WTC11 (cell line): Measurements from ENCODE around the gene KDM6B. TPM values are rescaled to one million over a fixed set of nuclear protein-coding genes. Genes with fewer than 3 reads are reported as not detected.
A peak's percentile ranks its signal among the peaks of the same experiment; 100 is the strongest.

Experiments
- ATAC-seq: fragments of 200-7000 bp; cut with Tn5 transposase; 2 replicates; pipeline ENCODE4 v1.10.0; 2021; ENCODE audit warnings: mild to moderate bottlenecking, moderate library complexity
- CTCF ChIA-PET: fragments of 300-600 bp; sonication (Branson Sonifier 250); formaldehyde crosslinking; loops from one replicate; lab custom pipeline; 2021; ENCODE audit warnings: antibody characterized with exemption; lab: Charles Lee
- POLR2A ChIA-PET: fragments of 350-600 bp; sonication (Branson Sonifier 250); formaldehyde crosslinking; loops from one replicate; lab custom pipeline; 2021; ENCODE audit warnings: antibody characterized with exemption; lab: Charles Lee
- DNase-seq: peaks from one replicate; pipeline ENCODE4 v3.0.0; 2021; ENCODE audit warnings: low spot score
- H3K27ac Mint-ChIP-seq: 2 replicates; pipeline ENCODE4 v1.8.0; 2021; ENCODE audit warnings: mixed read lengths
- H3K27me3 Mint-ChIP-seq: 2 replicates; pipeline ENCODE4 v1.8.0; 2021; ENCODE audit warnings: low read depth, mild to moderate bottlenecking, moderate library complexity, mixed read lengths
- H3K36me3 Mint-ChIP-seq: 2 replicates; pipeline ENCODE4 v1.8.0; 2021; ENCODE audit warnings: mixed read lengths
- H3K4me1 Mint-ChIP-seq: 2 replicates; pipeline ENCODE4 v1.8.0; 2022; ENCODE audit warnings: mixed read lengths
- H3K4me3 Mint-ChIP-seq: 2 replicates; pipeline ENCODE4 v1.8.0; 2021; ENCODE audit warnings: mild to moderate bottlenecking, moderate library complexity, mixed read lengths
- H3K9me3 Mint-ChIP-seq: 2 replicates; pipeline ENCODE4 v1.8.0; 2021; ENCODE audit warnings: mixed read lengths
- ARID4B ChIP-seq: sonication (generic); formaldehyde crosslinking; IDR thresholded peaks from 2 replicates; pipeline ENCODE4 v1.8.0; 2023; ENCODE audit warnings: missing genetic modification reagents, mild to moderate bottlenecking, borderline replicate concordance
- EMX1 ChIP-seq: fragments of 250-450 bp; sonication (Bioruptor Pico); IDR thresholded peaks from 2 replicates; pipeline ENCODE4 v1.8.0; 2021; ENCODE audit warnings: mild to moderate bottlenecking
- FOXK1 ChIP-seq: sonication (generic); formaldehyde crosslinking; IDR thresholded peaks from 2 replicates; pipeline ENCODE4 v1.8.0; 2022; ENCODE audit warnings: mild to moderate bottlenecking, moderate library complexity, missing genetic modification reagents
- GABPB1 ChIP-seq: sonication (generic); formaldehyde crosslinking; IDR thresholded peaks from 2 replicates; pipeline ENCODE4 v1.8.1; 2023; ENCODE audit warnings: mild to moderate bottlenecking, missing genetic modification reagents
- NFATC4 ChIP-seq: fragments of 250-450 bp; sonication (Bioruptor Pico); IDR thresholded peaks from 2 replicates; pipeline ENCODE4 v1.9.0; 2021; ENCODE audit warnings: mild to moderate bottlenecking
- NR1H2 ChIP-seq: sonication (generic); formaldehyde crosslinking; IDR thresholded peaks from 2 replicates; pipeline ENCODE4 v1.9.0; 2021; ENCODE audit warnings: mild to moderate bottlenecking, moderate library complexity, missing genetic modification reagents
- OVOL2 ChIP-seq: fragments of 250-450 bp; sonication (Bioruptor Pico); IDR thresholded peaks from 2 replicates; pipeline ENCODE4 v1.9.0; 2021; ENCODE audit warnings: mild to moderate bottlenecking, borderline replicate concordance
- PRDM15 ChIP-seq: sonication (generic); formaldehyde crosslinking; IDR thresholded peaks from 2 replicates; pipeline ENCODE4 v1.8.0; 2022; ENCODE audit warnings: missing genetic modification reagents
- SMAD3 ChIP-seq: sonication (generic); formaldehyde crosslinking; IDR thresholded peaks from 2 replicates; pipeline ENCODE4 v1.8.0; 2022; ENCODE audit warnings: missing genetic modification reagents, mild to moderate bottlenecking, borderline replicate concordance
- ZNF138 ChIP-seq: sonication (generic); formaldehyde crosslinking; conservative IDR thresholded peaks from 2 replicates; pipeline ENCODE4 v1.8.1; 2022; ENCODE audit warnings: mild to moderate bottlenecking, moderate library complexity, missing genetic modification reagents
- ZNF317 ChIP-seq: sonication (generic); formaldehyde crosslinking; IDR thresholded peaks from 2 replicates; pipeline ENCODE4 v1.8.1; 2023; ENCODE audit warnings: low read depth, mild to moderate bottlenecking, moderate library complexity, missing genetic modification reagents, borderline replicate concordance
- total RNA-seq: library from RNA; stranded (reverse); gene quantifications from 3 replicates; pipeline ENCODE4 v1.2.3, GENCODE V29; 2021
- TF ChIP-seq, protein P1 (sequence below): sonication (generic); formaldehyde crosslinking; IDR thresholded peaks from 2 replicates; pipeline ENCODE4 v1.8.0; 2022; ENCODE audit warnings: mild to moderate bottlenecking, missing genetic modification reagents
- TF ChIP-seq, protein P2 (sequence below): sonication (generic); formaldehyde crosslinking; IDR thresholded peaks from 2 replicates; pipeline ENCODE4 v1.8.1; 2023; ENCODE audit warnings: mild to moderate bottlenecking, missing genetic modification reagents, borderline replicate concordance

The KDM6B gene
- total RNA-seq, 1 experiment from 2014 or later, result 13.2 TPM

DNA sequence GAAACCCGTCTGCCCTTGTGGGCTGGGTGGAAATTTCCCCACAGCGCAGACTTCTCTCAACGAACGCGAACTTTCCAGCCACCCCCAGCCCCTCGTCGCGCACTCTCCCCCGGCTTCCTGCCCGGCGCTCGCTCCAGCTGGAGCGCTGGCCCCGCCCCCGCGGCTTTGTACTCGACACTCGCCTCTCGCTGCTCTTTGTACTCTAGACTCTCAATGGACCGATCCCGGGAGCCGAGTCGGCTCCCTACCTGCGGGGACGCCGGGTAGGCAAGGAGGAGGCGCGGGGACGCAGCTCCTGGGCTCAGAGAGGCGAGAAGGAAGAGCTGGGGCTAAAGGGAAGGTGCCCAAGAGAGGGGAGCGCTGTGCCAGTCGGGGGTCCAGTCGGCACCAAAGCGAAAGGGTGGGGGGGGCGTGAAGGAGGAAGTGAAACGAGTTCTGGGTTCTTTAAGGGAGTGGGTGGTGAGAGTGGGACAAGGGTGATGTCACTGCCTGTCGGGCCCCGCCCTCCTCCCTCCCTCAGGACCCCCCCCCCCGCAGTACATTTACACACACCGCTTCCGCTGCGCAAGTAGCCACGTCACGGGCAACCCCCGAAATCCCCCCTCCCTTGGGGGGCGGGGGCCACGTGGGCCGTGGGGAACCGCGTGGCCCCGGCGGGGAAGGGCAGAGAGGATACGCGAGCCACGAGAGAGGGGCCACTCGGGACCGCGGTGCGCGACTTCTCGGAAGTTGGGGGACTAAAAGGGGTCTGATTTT is 9.7 kb downstream of the KDM6B start:
- H3K36me3 Mint-ChIP-seq, result no peaks in the 10 kb centered on the region
- TF ChIP-seq ARID4B (CRISPR knock-in tag) (peak; percentile 75; the same call in 1 of the 2 replicates), PRDM15 (peak; percentile 48), GABPB1 (CRISPR knock-in tag) (peak; percentile 15; the same call in 1 of the 2 replicates), NR1H2 (CRISPR knock-in tag) (no peak)
- TF ChIP-seq, protein P1, sequence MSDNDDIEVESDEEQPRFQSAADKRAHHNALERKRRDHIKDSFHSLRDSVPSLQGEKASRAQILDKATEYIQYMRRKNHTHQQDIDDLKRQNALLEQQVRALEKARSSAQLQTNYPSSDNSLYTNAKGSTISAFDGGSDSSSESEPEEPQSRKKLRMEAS (CRISPR knock-in tag), result peak; percentile 13; the same call in 1 of the 2 replicates
- TF ChIP-seq, all 79 proteins: peak for 4
- Mint-ChIP-seq H3K4me3 (peak overlapping the region; percentile 81), H3K27me3 (peaks cover 47% of the 10 kb centered on the region), H3K4me1 (peaks cover 28% of the 10 kb centered on the region), H3K27ac (peak overlapping the region; percentile 90), H3K9me3 (no peaks in the 10 kb centered on the region)
- CTCF ChIA-PET, result interaction anchor here (0.9 to 7.0 kb wide), 8 partner anchors 8 to 236 kb away, joined by 3 to 66 read pairs (median 8); partner anchors contain the start of genes CYB5D1, KDM6B and NAA38
- POLR2A ChIA-PET, result interaction anchor here (0.6 to 0.8 kb wide), 2 partner anchors 10 to 31 kb away, joined by 3 to 4 read pairs; no protein-coding TSS in a partner anchor
- ATAC-seq, result peak; percentile 18
- peak; percentile 87 for DNase-seq

- no peaks in the 10 kb centered on the region for H3K9me3 Mint-ChIP-seq
- peak; percentile 81 for ATAC-seq
- no peak for TF ChIP-seq ZNF138 (CRISPR knock-in tag)
- no peak for TF ChIP-seq NFATC4 (CRISPR knock-in tag)
- TF ChIP-seq, protein P2, sequence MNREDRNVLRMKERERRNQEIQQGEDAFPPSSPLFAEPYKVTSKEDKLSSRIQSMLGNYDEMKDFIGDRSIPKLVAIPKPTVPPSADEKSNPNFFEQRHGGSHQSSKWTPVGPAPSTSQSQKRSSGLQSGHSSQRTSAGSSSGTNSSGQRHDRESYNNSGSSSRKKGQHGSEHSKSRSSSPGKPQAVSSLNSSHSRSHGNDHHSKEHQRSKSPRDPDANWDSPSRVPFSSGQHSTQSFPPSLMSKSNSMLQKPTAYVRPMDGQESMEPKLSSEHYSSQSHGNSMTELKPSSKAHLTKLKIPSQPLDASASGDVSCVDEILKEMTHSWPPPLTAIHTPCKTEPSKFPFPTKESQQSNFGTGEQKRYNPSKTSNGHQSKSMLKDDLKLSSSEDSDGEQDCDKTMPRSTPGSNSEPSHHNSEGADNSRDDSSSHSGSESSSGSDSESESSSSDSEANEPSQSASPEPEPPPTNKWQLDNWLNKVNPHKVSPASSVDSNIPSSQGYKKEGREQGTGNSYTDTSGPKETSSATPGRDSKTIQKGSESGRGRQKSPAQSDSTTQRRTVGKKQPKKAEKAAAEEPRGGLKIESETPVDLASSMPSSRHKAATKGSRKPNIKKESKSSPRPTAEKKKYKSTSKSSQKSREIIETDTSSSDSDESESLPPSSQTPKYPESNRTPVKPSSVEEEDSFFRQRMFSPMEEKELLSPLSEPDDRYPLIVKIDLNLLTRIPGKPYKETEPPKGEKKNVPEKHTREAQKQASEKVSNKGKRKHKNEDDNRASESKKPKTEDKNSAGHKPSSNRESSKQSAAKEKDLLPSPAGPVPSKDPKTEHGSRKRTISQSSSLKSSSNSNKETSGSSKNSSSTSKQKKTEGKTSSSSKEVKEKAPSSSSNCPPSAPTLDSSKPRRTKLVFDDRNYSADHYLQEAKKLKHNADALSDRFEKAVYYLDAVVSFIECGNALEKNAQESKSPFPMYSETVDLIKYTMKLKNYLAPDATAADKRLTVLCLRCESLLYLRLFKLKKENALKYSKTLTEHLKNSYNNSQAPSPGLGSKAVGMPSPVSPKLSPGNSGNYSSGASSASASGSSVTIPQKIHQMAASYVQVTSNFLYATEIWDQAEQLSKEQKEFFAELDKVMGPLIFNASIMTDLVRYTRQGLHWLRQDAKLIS (CRISPR knock-in tag), result no peak
- TF ChIP-seq FOXK1 (CRISPR knock-in tag), result peak; percentile 53
- TF ChIP-seq EMX1 (CRISPR knock-in tag), result no peak
- no peak for TF ChIP-seq PRDM15
- no peak for TF ChIP-seq SMAD3 (CRISPR knock-in tag)
- no peak for TF ChIP-seq ZNF317 (CRISPR knock-in tag)
- TF ChIP-seq OVOL2 (CRISPR knock-in tag), result no peak
Observed at GRCh38 chr17:7844292-7845154, 10.5 kb downstream of the KDM6B start.

More at GRCh38 chr17:7844292-7845154, 10.5 kb downstream of the KDM6B start:
- H3K4me3 Mint-ChIP-seq, result peak overlapping the region; percentile 81
- H3K4me1 Mint-ChIP-seq, result peaks cover 21% of the 10 kb centered on the region
- peaks cover 39% of the 10 kb centered on the region for H3K27me3 Mint-ChIP-seq
- H3K36me3 Mint-ChIP-seq, result no peaks in the 10 kb centered on the region
- ChIA-PET POLR2A (interaction anchor here (0.9 to 1.7 kb wide), 3 partner anchors 9 to 13 kb away, joined by 3 to 11 read pairs (median 8); partner anchors contain the start of genes CYB5D1 and NAA38), CTCF (interaction anchor here (0.7 to 7.0 kb wide), 17 partner anchors 9 to 249 kb away, joined by 3 to 66 read pairs (median 6); partner anchors contain the start of genes CYB5D1, KDM6B, NAA38 and TP53)
- no peak overlapping the region for H3K27ac Mint-ChIP-seq
- peak; percentile 89 for DNase-seq
